Stimulated activated CD4-positive, alpha-beta T cell treated with anti-CD3 and anti-CD28 coated beads, Interleukin-12 subunit alpha, Interleukin-12 subunit beta, amount 100 ng/mL, for 4 hours (primary cell): ENCODE data around the gene LRRC43.
"Not testable (repeated sequence)": the region's sequence is repeated elsewhere in the genome, so short reads cannot be mapped to it uniquely, and the experiment has no call there.

Experiments
- DNase-seq: peaks from one replicate; pipeline ENCODE4 v3.0.0-alpha.2; 2020

LRRC43 gene

GRCh38 chr12:122158700-122159285, 24.1 kb upstream of the LRRC43 start:
- no peak for DNase-seq

- DNase-seq, result no peak
Measured at GRCh38 chr12:122159882-122160281, 23.0 kb upstream of the LRRC43 start.

GRCh38 chr12:122160761-122161160, 22.2 kb upstream of the LRRC43 start:
- DNase-seq, result no peak

- no peak for DNase-seq
Measured at GRCh38 chr12:122161682-122162081, 21.2 kb upstream of the LRRC43 start.

- no peak for DNase-seq
Measured at GRCh38 chr12:122162976-122163375, 19.9 kb upstream of the LRRC43 start.

GRCh38 chr12:122166422-122167349, 16.2 kb upstream of the LRRC43 start:
- DNase-seq, result no peak

- DNase-seq, result no peak
Measured at GRCh38 chr12:122167356-122167925, 15.5 kb upstream of the LRRC43 start.

- DNase-seq, result no peak
Measured at GRCh38 chr12:122168492-122168891, 14.4 kb upstream of the LRRC43 start.

- no peak for DNase-seq
Measured at GRCh38 chr12:122171399-122171798, 11.5 kb upstream of the LRRC43 start.

- no peak for DNase-seq
Measured at GRCh38 chr12:122172262-122172939, 10.5 kb upstream of the LRRC43 start.

- no peak for DNase-seq
Measured at GRCh38 chr12:122174155-122174845, 8.6 kb upstream of the LRRC43 start, which contains the start of gene IL31. IL31 (minus strand) TSS chr12:122174221; CDS start chr12:122174172, 49 bp downstream.

GRCh38 chr12:122176473-122176872, 6.5 kb upstream of the LRRC43 start:
- not testable (repeated sequence) for DNase-seq

GRCh38 chr12:122183588-122183940, 641 bp downstream of the LRRC43 start:
- no peak for DNase-seq

- DNase-seq, result no peak
Measured at GRCh38 chr12:122184517-122184916, 1.6 kb downstream of the LRRC43 start.

GRCh38 chr12:122185079-122185478, 2.2 kb downstream of the LRRC43 start:
- no peak for DNase-seq

- no peak for DNase-seq
Measured at GRCh38 chr12:122185494-122186082, 2.7 kb downstream of the LRRC43 start.

GRCh38 chr12:122187466-122187865, 4.5 kb downstream of the LRRC43 start:
- DNase-seq, result no peak

GRCh38 chr12:122189626-122190475, 6.9 kb downstream of the LRRC43 start:
- DNase-seq, result no peak

GRCh38 chr12:122190842-122191668, 8.1 kb downstream of the LRRC43 start:
- peak; percentile 60 for DNase-seq

- DNase-seq, result no peak
Measured at GRCh38 chr12:122192441-122192840, 9.5 kb downstream of the LRRC43 start.
